ENCODE measurements around the gene B4GALT2.

B4GALT2 gene

GRCh38 chr1:44019466-44019948, 40.5 kb downstream of the B4GALT2 start:
- in situ Hi-C loops (cut with HindIII; ENCODE audit: low sequenced_read_pairs) = no loop called here
- no peak overlapping the region for H3K4me3 ChIP-seq (ENCODE audit: low read depth, low read length)
- no peak for DNase-seq (ENCODE audit: low read depth, low spot score)
- no peak for TF ChIP-seq CTCF (IDR thresholded peaks at IDR 0.05; ENCODE audit: low read depth, low read length)

GRCh38 chr1:44020464-44020863, 41.5 kb downstream of the B4GALT2 start:
- DNase-seq (ENCODE audit: low read depth, low spot score) = no peak
- H3K4me3 ChIP-seq (ENCODE audit: low read depth, low read length) = no peak overlapping the region
- no peak for TF ChIP-seq CTCF (IDR thresholded peaks at IDR 0.05; ENCODE audit: low read depth, low read length)
- in situ Hi-C loops (cut with HindIII; ENCODE audit: low sequenced_read_pairs) = no loop called here

- in situ Hi-C loops (cut with HindIII; ENCODE audit: low sequenced_read_pairs) = no loop called here
- TF ChIP-seq CTCF (IDR thresholded peaks at IDR 0.05; ENCODE audit: low read depth, low read length) = no peak
- DNase-seq (ENCODE audit: low read depth, low spot score) = no peak
- no peak overlapping the region for H3K4me3 ChIP-seq (ENCODE audit: low read depth, low read length)
Observed at GRCh38 chr1:44021156-44021555, 42.1 kb downstream of the B4GALT2 start.

- in situ Hi-C loops (cut with HindIII; ENCODE audit: low sequenced_read_pairs) = no loop called here
- no peak for DNase-seq (ENCODE audit: low read depth, low spot score)
- peak; percentile 7 for TF ChIP-seq CTCF (IDR thresholded peaks at IDR 0.05; ENCODE audit: low read depth, low read length)
- H3K4me3 ChIP-seq (ENCODE audit: low read depth, low read length) = no peak overlapping the region
Observed at GRCh38 chr1:44021581-44022321, 42.7 kb downstream of the B4GALT2 start.

GRCh38 chr1:44024031-44024902, 45.3 kb downstream of the B4GALT2 start:
- in situ Hi-C loops (cut with HindIII; ENCODE audit: low sequenced_read_pairs) = no loop called here
- H3K4me3 ChIP-seq (ENCODE audit: low read depth, low read length) = no peak overlapping the region
- no peak for DNase-seq (ENCODE audit: low read depth, low spot score)
- TF ChIP-seq CTCF (IDR thresholded peaks at IDR 0.05; ENCODE audit: low read depth, low read length) = no peak

- in situ Hi-C loops (cut with HindIII; ENCODE audit: low sequenced_read_pairs) = no loop called here
- peak; percentile 64 for DNase-seq (ENCODE audit: low read depth, low spot score)
- no peak for TF ChIP-seq CTCF (IDR thresholded peaks at IDR 0.05; ENCODE audit: low read depth, low read length)
- H3K4me3 ChIP-seq (ENCODE audit: low read depth, low read length) = no peak overlapping the region
Observed at GRCh38 chr1:44024903-44025525, 46.0 kb downstream of the B4GALT2 start.
